HG03095 (cell line): Measurements from ENCODE around the gene RASGRF1.

Source experiments
- ATAC-seq: cut with Tn5 transposase; IDR thresholded peaks from one replicate; pipeline ENCODE4 v1.9.1; 2021; ENCODE audit warnings: moderate library complexity; ENCODE audit not compliant: unreplicated experiment

Gene RASGRF1

DNA sequence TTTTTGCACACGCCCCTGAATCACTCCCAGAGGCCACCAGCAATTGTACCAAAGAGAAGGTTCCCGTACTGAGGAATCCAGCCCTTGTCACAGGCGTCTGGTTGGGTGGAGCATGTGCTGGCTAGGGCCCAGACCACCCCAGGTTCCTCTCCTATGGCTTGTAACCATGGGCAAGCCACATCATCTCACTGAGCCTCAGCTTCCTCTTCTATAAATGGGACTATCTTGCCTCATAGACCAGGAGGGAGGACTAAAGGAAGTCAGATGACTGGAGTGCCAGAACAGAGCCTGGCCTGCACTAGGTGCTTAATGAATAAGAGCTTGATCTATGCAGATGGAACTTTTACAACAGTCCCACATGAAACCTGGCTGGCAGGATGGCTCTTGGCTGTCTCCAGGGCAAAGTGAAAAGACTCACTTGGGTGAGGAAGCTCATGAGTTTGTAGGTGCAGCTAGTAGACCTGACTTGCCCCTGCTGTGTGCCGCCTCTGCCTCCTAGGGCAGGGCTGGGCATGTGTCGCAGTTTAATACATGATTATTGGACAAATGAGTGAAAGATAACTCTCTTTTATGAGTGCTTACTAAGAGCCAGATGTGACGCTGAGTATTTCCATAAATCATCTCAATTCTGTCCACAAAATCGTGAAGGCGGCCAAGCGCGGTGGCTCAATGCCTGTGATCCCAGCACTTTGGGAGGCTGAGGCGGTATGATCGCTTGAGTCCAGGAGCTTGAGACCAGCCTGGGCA, 175.1 kb downstream of the RASGRF1 start:
- ATAC-seq = no peak

DNA sequence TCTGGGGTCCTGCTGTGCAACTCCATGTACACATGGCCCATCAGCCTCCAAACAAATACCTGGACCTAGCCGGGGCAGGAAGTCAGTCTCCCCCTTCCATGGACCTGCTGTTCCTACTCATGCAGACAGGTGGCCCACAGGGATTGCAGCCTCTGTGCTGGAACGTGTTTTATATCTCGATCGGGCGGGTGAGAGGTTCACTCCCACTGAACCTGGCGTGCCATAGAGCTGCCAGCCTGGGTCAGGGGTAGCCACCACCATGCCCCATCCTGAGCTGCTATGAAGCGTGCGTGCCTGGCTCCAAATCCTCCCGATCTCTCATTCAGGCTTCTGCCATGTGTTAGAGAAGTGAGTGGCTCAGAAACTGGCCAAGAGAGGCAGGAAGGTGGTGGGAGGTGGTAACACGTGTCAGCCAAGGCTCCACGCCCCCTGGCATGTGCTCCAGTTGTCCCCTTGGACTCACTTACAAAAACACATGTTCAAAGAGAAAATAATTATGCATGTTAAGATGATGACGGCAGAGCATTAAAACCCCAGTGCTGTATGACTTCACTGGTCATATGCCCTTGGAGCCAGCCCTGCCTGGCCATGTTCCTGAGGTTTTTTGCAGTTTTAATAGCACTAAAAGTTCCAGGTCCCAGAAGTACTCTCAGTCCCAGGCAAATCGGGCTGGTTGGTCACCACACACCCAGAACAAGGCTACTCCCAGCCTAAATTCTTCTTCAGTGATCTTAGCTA, 176.4 kb downstream of the RASGRF1 start:
- no peak for ATAC-seq

DNA sequence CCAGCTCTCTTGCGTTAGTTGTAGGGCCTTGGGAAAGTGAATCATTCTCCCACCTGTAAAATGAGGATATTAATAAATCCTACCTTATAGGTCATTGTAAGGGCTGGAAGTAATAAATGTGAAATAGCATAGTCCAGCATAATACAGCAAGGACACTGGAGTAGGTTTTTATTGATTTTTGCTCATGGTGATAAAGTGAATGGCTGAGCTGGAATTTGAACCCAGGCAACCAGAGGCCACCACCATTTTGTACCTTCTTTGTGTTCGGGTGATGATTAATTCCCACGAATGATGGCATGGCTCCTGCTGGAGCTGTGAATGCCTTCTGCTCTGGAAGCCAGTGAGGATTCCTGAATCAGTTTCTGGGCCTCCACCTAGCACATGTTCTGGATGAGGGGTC, 177.6 kb downstream of the RASGRF1 start:
- ATAC-seq = no peak

DNA sequence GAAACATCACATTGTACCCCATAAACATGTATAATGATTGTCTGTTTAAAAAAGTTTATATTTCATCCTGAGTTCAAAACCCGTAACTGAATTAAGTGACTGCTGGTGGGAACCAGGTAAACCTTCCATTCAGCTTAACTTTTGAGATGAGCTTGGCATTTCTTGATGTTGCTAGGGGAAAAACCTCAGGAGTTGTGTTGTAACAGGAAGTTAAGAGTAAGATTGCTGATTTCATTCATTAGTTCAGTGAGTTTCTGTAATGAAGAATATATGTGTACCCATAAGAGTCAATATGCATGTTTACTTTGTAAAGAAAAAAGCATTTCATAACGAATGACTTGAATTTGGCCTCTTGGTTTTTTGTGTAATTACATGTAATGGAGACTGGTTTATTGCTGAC, 178.3 kb downstream of the RASGRF1 start:
- ATAC-seq = no peak

DNA sequence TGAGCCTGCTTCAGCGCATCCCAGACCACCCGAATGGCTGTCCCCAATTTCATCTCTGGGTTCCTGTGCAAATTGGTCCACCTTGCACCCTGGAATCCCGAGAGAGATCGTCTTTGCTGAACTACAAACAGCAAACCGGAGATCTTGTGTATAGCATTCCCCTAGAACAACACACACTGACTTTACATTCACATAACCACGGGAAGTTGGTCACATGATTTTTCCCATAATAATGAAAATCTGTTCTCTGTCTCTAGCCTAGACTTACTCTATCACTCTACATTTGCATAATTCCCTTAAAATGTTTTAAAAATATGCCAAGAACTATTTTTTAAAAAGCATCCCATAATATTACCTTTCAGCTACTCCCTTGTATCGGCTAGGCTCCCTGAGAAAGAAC, 180.3 kb downstream of the RASGRF1 start:
- no peak for ATAC-seq
